DOHH2 (cell line): Measurements from ENCODE around the gene EXOC6B.

Experiments
- H3F3A ChIP-seq: fragments of 200-600 bp; sonication (generic), shearing (Covaris generic); 2 replicates; pipeline ENCODE4 v1.6.0; 2016; ENCODE audit warnings: antibody characterized with exemption, mild to moderate bottlenecking; ENCODE audit not compliant: control insufficient read depth, insufficient read depth
- H3K27ac ChIP-seq: fragments of 200-600 bp; sonication (generic); 2 replicates; pipeline ENCODE4 v1.5.1; 2014; ENCODE audit warnings: low read depth, mild to moderate bottlenecking, low read length, moderate library complexity
- H3K27me3 ChIP-seq: fragments of 200-600 bp; sonication (generic); 2 replicates; pipeline ENCODE4 v1.6.1; 2014; ENCODE audit warnings: mild to moderate bottlenecking, low read length, mixed read lengths; ENCODE audit not compliant: control insufficient read depth
- H3K36me3 ChIP-seq: fragments of 200-600 bp; sonication (generic); 2 replicates; pipeline ENCODE4 v1.6.1; 2014; ENCODE audit warnings: mild to moderate bottlenecking, low read length, moderate library complexity, mixed read lengths; ENCODE audit not compliant: control insufficient read depth
- H3K4me1 ChIP-seq: fragments of 200-600 bp; sonication (generic); 2 replicates; pipeline ENCODE4 v1.6.1; 2014; ENCODE audit warnings: mild to moderate bottlenecking, low read length, mixed read lengths; ENCODE audit not compliant: control insufficient read depth
- H3K4me2 ChIP-seq: fragments of 200-600 bp; sonication (generic); 2 replicates; pipeline ENCODE4 v1.6.0; 2014; ENCODE audit warnings: mild to moderate bottlenecking, low read length, moderate library complexity
- H3K4me3 ChIP-seq: fragments of 200-600 bp; sonication (generic); 2 replicates; pipeline ENCODE4 v1.5.1; 2014; ENCODE audit warnings: mild to moderate bottlenecking, low read length, mixed read lengths
- H3K79me2 ChIP-seq: fragments of 200-600 bp; sonication (generic); 2 replicates; pipeline ENCODE4 v1.6.1; 2014; ENCODE audit warnings: mild to moderate bottlenecking, low read length, mixed read lengths; ENCODE audit not compliant: control insufficient read depth
- H3K9me2 ChIP-seq: fragments of 200-600 bp; sonication (generic); replicated peaks from 2 replicates; pipeline ENCODE4 v1.6.1; 2014; ENCODE audit warnings: mild to moderate bottlenecking, low read length, mixed read lengths; ENCODE audit not compliant: control insufficient read depth
- H3K9me3 ChIP-seq: fragments of 200-600 bp; sonication (generic); 2 replicates; pipeline ENCODE4 v1.6.1; 2014; ENCODE audit warnings: antibody characterized with exemption, low read length, mixed read lengths; ENCODE audit not compliant: control insufficient read depth, insufficient read depth
- H4K20me1 ChIP-seq: fragments of 200-600 bp; sonication (generic); 2 replicates; pipeline ENCODE4 v1.6.0; 2014; ENCODE audit warnings: low read depth, mild to moderate bottlenecking, antibody characterized with exemption, low read length, moderate library complexity; ENCODE audit not compliant: control insufficient read depth, insufficient read depth
- CTCF ChIP-seq: fragments of 200-600 bp; sonication (generic); IDR thresholded peaks from one replicate; pipeline ENCODE4 v1.5.1; 2014; ENCODE audit warnings: antibody characterized with exemption, mild to moderate bottlenecking, low read depth, low read length; ENCODE audit not compliant: poor library complexity, severe bottlenecking
- EZH2phosphoT487 ChIP-seq: fragments of 200-600 bp; sonication (generic); IDR thresholded peaks from 2 replicates; pipeline ENCODE4 v1.6.1; 2017; ENCODE audit warnings: borderline replicate concordance, mild to moderate bottlenecking, antibody characterized with exemption, low read length, moderate library complexity, mixed read lengths

Gene EXOC6B

GRCh38 chr2:72204786-72205503, 620.9 kb downstream of the EXOC6B start:
- H3K9me3 ChIP-seq = no peaks in the 10 kb centered on the region
- H3K79me2 ChIP-seq = no peaks in the 10 kb centered on the region
- H4K20me1 ChIP-seq = no peaks in the 10 kb centered on the region
- no peak for TF ChIP-seq CTCF
- no peak for TF ChIP-seq EZH2phosphoT487
- H3K36me3 ChIP-seq = no peaks in the 10 kb centered on the region
- no peaks in the 10 kb centered on the region for H3K9me2 ChIP-seq
- no peak overlapping the region for H3K27ac ChIP-seq
- no peaks in the 10 kb centered on the region for H3K27me3 ChIP-seq
- H3K4me1 ChIP-seq = no peaks in the 10 kb centered on the region
- no peak overlapping the region for H3K4me2 ChIP-seq
- no peak overlapping the region for H3K4me3 ChIP-seq
- no peaks in the 10 kb centered on the region for H3F3A ChIP-seq

GRCh38 chr2:72204156-72204785, 621.6 kb downstream of the EXOC6B start:
- Histone ChIP-seq H3K9me2 (no peaks in the 10 kb centered on the region), H3K36me3 (no peaks in the 10 kb centered on the region), H4K20me1 (no peaks in the 10 kb centered on the region), H3K4me1 (no peaks in the 10 kb centered on the region), H3K27me3 (no peaks in the 10 kb centered on the region), H3K27ac (no peak overlapping the region), H3K79me2 (no peaks in the 10 kb centered on the region), H3F3A (no peaks in the 10 kb centered on the region), H3K9me3 (no peaks in the 10 kb centered on the region), H3K4me2 (no peak overlapping the region), H3K4me3 (no peak overlapping the region)
- TF ChIP-seq CTCF (no peak), EZH2phosphoT487 (no peak)

GRCh38 chr2:72198532-72199241, 627.1 kb downstream of the EXOC6B start:
- H3K9me2 ChIP-seq = no peaks in the 10 kb centered on the region
- H4K20me1 ChIP-seq = no peaks in the 10 kb centered on the region
- H3K9me3 ChIP-seq = no peaks in the 10 kb centered on the region
- no peak overlapping the region for H3K27ac ChIP-seq
- H3K79me2 ChIP-seq = no peaks in the 10 kb centered on the region
- H3K36me3 ChIP-seq = no peaks in the 10 kb centered on the region
- H3K4me1 ChIP-seq = no peaks in the 10 kb centered on the region
- H3K27me3 ChIP-seq = no peaks in the 10 kb centered on the region
- H3K4me3 ChIP-seq = no peak overlapping the region
- H3F3A ChIP-seq = no peaks in the 10 kb centered on the region
- no peak overlapping the region for H3K4me2 ChIP-seq
- no peak for TF ChIP-seq EZH2phosphoT487
- no peak for TF ChIP-seq CTCF
